SH-SY5Y (cell line): ENCODE data around the gene SHD.

Experiments used
- GATA2 ChIP-seq: IDR thresholded peaks from 2 replicates; pipeline ENCODE4 v1.6.1; 2011; ENCODE audit warnings: mild to moderate bottlenecking, low read depth, low read length
- GATA3 ChIP-seq: IDR thresholded peaks from 2 replicates; pipeline ENCODE4 v1.6.1; 2011; ENCODE audit warnings: low read depth, mild to moderate bottlenecking, low read length, moderate library complexity

DNA sequence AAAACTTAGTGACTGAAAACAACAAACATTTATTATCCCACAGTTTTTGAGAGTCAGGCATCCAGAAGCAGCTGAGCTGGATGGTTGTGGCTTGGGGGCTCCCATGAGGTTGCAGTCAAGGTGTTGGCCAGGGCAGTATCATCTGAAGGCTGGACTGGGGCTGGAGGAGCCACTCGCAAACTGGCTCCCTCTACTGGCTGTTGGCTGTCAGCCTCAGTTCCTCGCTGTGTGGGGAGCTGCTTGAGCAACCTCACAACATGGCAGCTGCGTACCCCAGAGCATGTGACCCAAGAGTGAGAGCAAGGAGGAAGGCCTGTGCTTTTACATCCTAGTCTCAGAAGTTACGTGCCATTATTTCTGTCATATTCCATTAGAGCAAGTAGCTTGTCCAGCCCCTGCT lies 22.5 kb upstream of the SHD start:
- TF ChIP-seq GATA2 (no peak), GATA3 (no peak)
